HepG2 (cell line): ENCODE measurements around the gene GSDMA. TPM values are rescaled to one million over a fixed set of nuclear protein-coding genes. Genes with fewer than 3 reads are reported as not detected.

Experiments used
- CREBL2 ChIP-seq: sonication (generic); formaldehyde crosslinking; IDR thresholded peaks from 2 replicates; pipeline ENCODE4 v1.8.1; 2023; ENCODE audit warnings: missing genetic modification reagents, mild to moderate bottlenecking, borderline replicate concordance
- DR1 ChIP-seq: sonication (generic); formaldehyde crosslinking; IDR thresholded peaks from 2 replicates; pipeline ENCODE4 v1.8.0; 2021; ENCODE audit warnings: mild to moderate bottlenecking, missing genetic modification reagents, inconsistent platforms
- HNRNPK ChIP-seq: fragments of 200-400 bp; formaldehyde crosslinking; IDR thresholded peaks from 2 replicates; pipeline ENCODE4 v1.6.1; 2018; ENCODE audit warnings: low read length, low read depth, moderate library complexity, mild to moderate bottlenecking; ENCODE audit not compliant: poor library complexity, severe bottlenecking
- LBX2 ChIP-seq: sonication (generic); formaldehyde crosslinking; IDR thresholded peaks from 2 replicates; pipeline ENCODE4 v1.5.0; 2020; ENCODE audit warnings: missing genetic modification reagents, mild to moderate bottlenecking, borderline replicate concordance
- RXRB ChIP-seq: IDR thresholded peaks from 2 replicates; pipeline ENCODE4 v1.6.1; 2016; ENCODE audit warnings: borderline replicate concordance, missing genetic modification reagents, missing compliant biosample characterization
- TIGD3 ChIP-seq: sonication (generic); formaldehyde crosslinking; IDR thresholded peaks from 2 replicates; pipeline ENCODE4 v1.5.1; 2020; ENCODE audit warnings: mild to moderate bottlenecking, missing genetic modification reagents, borderline replicate concordance
- YY1 ChIP-seq: IDR thresholded peaks from 2 replicates; pipeline ENCODE4 v1.6.1; 2011; ENCODE audit warnings: low read length, low read depth, moderate library complexity, mild to moderate bottlenecking; ENCODE audit not compliant: insufficient read depth, insufficient replicate concordance
- ZNF142 ChIP-seq: sonication (generic); formaldehyde crosslinking; IDR thresholded peaks from 2 replicates; pipeline ENCODE4 v1.4.0; 2020; ENCODE audit warnings: missing genetic modification reagents
- ZNF780A ChIP-seq: sonication (generic); formaldehyde crosslinking; IDR thresholded peaks from 2 replicates; pipeline ENCODE4 v1.8.0; 2022; ENCODE audit warnings: mild to moderate bottlenecking, missing genetic modification reagents, moderate library complexity
- ZNF816 ChIP-seq: sonication (generic); formaldehyde crosslinking; IDR thresholded peaks from 2 replicates; pipeline ENCODE4 v1.8.0; 2022; ENCODE audit warnings: missing genetic modification reagents, mild to moderate bottlenecking, borderline replicate concordance
- polyA plus RNA-seq, 8 experiments: library from polyadenylated mRNA; depleted of rRNA in 3 of 8; stranded (reverse) in 7 of 8; unstranded in 1 of 8; fragments of >200 nt; fragmentation: Illumina TruSeq in 4 of 8; extraction: Trizol in 4 of 8; gene quantifications; 2 replicates each; pipeline versions ENCODE4 v1.2.1 to v1.2.3, GENCODE V29; 2011 to 2016; ENCODE audit warnings: low read depth in 4 of 8, missing spikeins in 1 of 8, mixed read lengths in 1 of 8; ENCODE audit not compliant: insufficient read depth in 1 of 8
- total RNA-seq, 5 experiments: library from RNA; depleted of rRNA; stranded (reverse); fragments of >200 nt; fragmentation: Illumina TruSeq; extraction: Trizol; gene quantifications; 2 replicates each; pipeline ENCODE4 v1.2.3, GENCODE V29; 2016; ENCODE audit warnings: low read depth in 1 of 5

The GSDMA gene
- total and polyA plus RNA-seq, 2 of the 13 experiments (the other 11 are each of a cell fraction or from before 2014, with no cell fraction given): not detected

- TF ChIP-seq HNRNPK: no peak
- no peak for TF ChIP-seq YY1
- TF ChIP-seq RXRB: peak; percentile 30; the same call in 1 of the 2 replicates
- TF ChIP-seq TIGD3: no peak
- no peak for TF ChIP-seq DR1 (CRISPR knock-in tag)
- TF ChIP-seq ZNF780A (CRISPR knock-in tag): no peak
- TF ChIP-seq LBX2 (CRISPR knock-in tag): no peak
- no peak for TF ChIP-seq CREBL2 (CRISPR knock-in tag)
- TF ChIP-seq ZNF816 (CRISPR knock-in tag): no peak
- TF ChIP-seq ZNF142 (CRISPR knock-in tag): no peak
Observed at GRCh38 chr17:39960524-39961041, 2.2 kb upstream of the GSDMA start (continued).
